K562 (cell line): ENCODE data around the gene RAP1GAP2. TPM values are rescaled to one million over a fixed set of nuclear protein-coding genes. Genes with fewer than 3 reads are reported as not detected.

Experiments
- COPS2 ChIP-seq: fragments of 450-650 bp; conservative IDR thresholded peaks from 2 replicates; pipeline ENCODE4 v1.6.1; 2016; ENCODE audit warnings: mild to moderate bottlenecking, moderate library complexity
- RAD21 ChIP-seq, 2 experiments: fragments of 250-450 bp in 1 of 2; fragments of 450-650 bp in 1 of 2; sonication (Bioruptor Pico) in 1 of 2; formaldehyde crosslinking in 1 of 2; IDR thresholded peaks in 1 of 2; conservative IDR thresholded peaks in 1 of 2; 2 replicates each; pipeline versions ENCODE4 v1.4.0 to v1.8.0; 2020 to 2022; ENCODE audit warnings: mild to moderate bottlenecking in 2 of 2, moderate library complexity in 1 of 2
- SMARCC2 ChIP-seq: fragments of 450-650 bp; IDR thresholded peaks from 2 replicates; pipeline ENCODE4 v1.6.1; 2017; ENCODE audit warnings: antibody characterized with exemption, moderate library complexity, mild to moderate bottlenecking, low read depth
- SOX6 ChIP-seq: fragments of 450-650 bp; IDR thresholded peaks from 2 replicates; pipeline ENCODE4 v1.6.1; 2014; ENCODE audit warnings: mild to moderate bottlenecking
- ZNF124 ChIP-seq: sonication (generic); formaldehyde crosslinking; IDR thresholded peaks from 2 replicates; pipeline ENCODE4 v1.8.1; 2022; ENCODE audit warnings: missing genetic modification reagents
- polyA plus RNA-seq, 8 experiments: library from polyadenylated mRNA; depleted of rRNA in 4 of 8; stranded (reverse) in 5 of 8; unstranded in 3 of 8; fragments of >200 nt; fragmentation: Nextera tagmentation in 2 of 8; fragmentation: Illumina TruSeq in 1 of 8; extraction: Ambion mirVana in 2 of 8; extraction: Trizol in 1 of 8; gene quantifications; 2 replicates each; pipeline versions ENCODE4 v1.2.1 to v1.2.3, GENCODE V29; 2011 to 2014; ENCODE audit warnings: inconsistent platforms in 1 of 8, missing spikeins in 1 of 8
- total RNA-seq, 7 experiments: library from RNA; depleted of rRNA in 6 of 7; stranded (reverse); fragments of >200 nt in 6 of 7; fragmentation: Illumina TruSeq in 2 of 7; extraction: Trizol in 2 of 7; gene quantifications; 2 replicates each; pipeline versions ENCODE4 v1.2.1 to v1.2.3, GENCODE V29; 2011 to 2021; ENCODE audit warnings: low replicate concordance in 1 of 7
- TF ChIP-seq, protein P1 (sequence below): fragments of 450-650 bp; IDR thresholded peaks from 2 replicates; pipeline ENCODE4 v1.6.1; 2016; ENCODE audit warnings: mild to moderate bottlenecking, moderate library complexity
- TF ChIP-seq, protein P2 (sequence below): fragments of 200-800 bp; sonication (Bioruptor generic); IDR thresholded peaks from 2 replicates; pipeline ENCODE4 v1.6.1; 2017; ENCODE audit warnings: missing genetic modification characterization, missing compliant biosample characterization
- TF ChIP-seq, protein P3 (sequence below), 2 experiments: IDR thresholded peaks; 2 replicates each; pipeline ENCODE4 v1.6.1; 2011; ENCODE audit warnings: borderline replicate concordance in 1 of 2, control low read depth in 1 of 2, low read depth in 1 of 2, low read length in 1 of 2, mild to moderate bottlenecking in 1 of 2, mixed read lengths in 1 of 2, moderate library complexity in 1 of 2; ENCODE audit not compliant: insufficient read depth in 1 of 2, insufficient read length in 1 of 2, poor library complexity in 1 of 2, severe bottlenecking in 1 of 2; ENCODE audit errors: extremely low read depth in 1 of 2

RAP1GAP2 gene
- total and polyA plus RNA-seq, 9 of the 15 experiments (the other 6 are each of a cell fraction or from before 2014, with no cell fraction given) = 0.01 to 1.3 (median 0.42) TPM; not detected in 1

DNA sequence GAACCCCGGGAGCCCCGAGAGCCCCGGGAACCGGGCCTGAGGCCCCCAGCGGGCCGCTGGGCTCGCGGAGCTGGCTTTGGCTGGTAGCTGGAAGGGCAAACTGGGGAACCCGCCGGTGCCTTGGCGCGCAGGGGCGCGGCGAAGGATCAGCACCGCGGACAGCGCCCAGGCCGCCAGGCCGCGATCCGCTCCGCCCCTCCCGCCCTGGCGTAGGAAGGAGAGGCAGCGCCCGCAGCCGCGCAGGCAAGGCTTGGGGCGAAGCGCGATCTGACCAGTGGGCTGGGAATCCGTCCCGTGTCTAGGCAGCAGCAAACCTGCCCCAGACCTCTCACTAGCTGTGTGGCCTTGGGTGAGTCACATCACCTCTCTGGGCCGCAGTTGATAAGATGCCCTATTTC, 46.5 kb upstream of the RAP1GAP2 start (continued):
- TF ChIP-seq ZNF124 (CRISPR knock-in tag) (0 out of 2 replicates have a peak, but pooled peaks have one; percentile 70), RAD21 (CRISPR knock-in tag; conservative IDR thresholded peaks at IDR 0.05 in 1 of 2, IDR thresholded peaks at IDR 0.05 in 1 of 2) (no peak), SMARCC2 (no peak), SOX6 (no peak), COPS2 (no peak)
- TF ChIP-seq, protein P1, sequence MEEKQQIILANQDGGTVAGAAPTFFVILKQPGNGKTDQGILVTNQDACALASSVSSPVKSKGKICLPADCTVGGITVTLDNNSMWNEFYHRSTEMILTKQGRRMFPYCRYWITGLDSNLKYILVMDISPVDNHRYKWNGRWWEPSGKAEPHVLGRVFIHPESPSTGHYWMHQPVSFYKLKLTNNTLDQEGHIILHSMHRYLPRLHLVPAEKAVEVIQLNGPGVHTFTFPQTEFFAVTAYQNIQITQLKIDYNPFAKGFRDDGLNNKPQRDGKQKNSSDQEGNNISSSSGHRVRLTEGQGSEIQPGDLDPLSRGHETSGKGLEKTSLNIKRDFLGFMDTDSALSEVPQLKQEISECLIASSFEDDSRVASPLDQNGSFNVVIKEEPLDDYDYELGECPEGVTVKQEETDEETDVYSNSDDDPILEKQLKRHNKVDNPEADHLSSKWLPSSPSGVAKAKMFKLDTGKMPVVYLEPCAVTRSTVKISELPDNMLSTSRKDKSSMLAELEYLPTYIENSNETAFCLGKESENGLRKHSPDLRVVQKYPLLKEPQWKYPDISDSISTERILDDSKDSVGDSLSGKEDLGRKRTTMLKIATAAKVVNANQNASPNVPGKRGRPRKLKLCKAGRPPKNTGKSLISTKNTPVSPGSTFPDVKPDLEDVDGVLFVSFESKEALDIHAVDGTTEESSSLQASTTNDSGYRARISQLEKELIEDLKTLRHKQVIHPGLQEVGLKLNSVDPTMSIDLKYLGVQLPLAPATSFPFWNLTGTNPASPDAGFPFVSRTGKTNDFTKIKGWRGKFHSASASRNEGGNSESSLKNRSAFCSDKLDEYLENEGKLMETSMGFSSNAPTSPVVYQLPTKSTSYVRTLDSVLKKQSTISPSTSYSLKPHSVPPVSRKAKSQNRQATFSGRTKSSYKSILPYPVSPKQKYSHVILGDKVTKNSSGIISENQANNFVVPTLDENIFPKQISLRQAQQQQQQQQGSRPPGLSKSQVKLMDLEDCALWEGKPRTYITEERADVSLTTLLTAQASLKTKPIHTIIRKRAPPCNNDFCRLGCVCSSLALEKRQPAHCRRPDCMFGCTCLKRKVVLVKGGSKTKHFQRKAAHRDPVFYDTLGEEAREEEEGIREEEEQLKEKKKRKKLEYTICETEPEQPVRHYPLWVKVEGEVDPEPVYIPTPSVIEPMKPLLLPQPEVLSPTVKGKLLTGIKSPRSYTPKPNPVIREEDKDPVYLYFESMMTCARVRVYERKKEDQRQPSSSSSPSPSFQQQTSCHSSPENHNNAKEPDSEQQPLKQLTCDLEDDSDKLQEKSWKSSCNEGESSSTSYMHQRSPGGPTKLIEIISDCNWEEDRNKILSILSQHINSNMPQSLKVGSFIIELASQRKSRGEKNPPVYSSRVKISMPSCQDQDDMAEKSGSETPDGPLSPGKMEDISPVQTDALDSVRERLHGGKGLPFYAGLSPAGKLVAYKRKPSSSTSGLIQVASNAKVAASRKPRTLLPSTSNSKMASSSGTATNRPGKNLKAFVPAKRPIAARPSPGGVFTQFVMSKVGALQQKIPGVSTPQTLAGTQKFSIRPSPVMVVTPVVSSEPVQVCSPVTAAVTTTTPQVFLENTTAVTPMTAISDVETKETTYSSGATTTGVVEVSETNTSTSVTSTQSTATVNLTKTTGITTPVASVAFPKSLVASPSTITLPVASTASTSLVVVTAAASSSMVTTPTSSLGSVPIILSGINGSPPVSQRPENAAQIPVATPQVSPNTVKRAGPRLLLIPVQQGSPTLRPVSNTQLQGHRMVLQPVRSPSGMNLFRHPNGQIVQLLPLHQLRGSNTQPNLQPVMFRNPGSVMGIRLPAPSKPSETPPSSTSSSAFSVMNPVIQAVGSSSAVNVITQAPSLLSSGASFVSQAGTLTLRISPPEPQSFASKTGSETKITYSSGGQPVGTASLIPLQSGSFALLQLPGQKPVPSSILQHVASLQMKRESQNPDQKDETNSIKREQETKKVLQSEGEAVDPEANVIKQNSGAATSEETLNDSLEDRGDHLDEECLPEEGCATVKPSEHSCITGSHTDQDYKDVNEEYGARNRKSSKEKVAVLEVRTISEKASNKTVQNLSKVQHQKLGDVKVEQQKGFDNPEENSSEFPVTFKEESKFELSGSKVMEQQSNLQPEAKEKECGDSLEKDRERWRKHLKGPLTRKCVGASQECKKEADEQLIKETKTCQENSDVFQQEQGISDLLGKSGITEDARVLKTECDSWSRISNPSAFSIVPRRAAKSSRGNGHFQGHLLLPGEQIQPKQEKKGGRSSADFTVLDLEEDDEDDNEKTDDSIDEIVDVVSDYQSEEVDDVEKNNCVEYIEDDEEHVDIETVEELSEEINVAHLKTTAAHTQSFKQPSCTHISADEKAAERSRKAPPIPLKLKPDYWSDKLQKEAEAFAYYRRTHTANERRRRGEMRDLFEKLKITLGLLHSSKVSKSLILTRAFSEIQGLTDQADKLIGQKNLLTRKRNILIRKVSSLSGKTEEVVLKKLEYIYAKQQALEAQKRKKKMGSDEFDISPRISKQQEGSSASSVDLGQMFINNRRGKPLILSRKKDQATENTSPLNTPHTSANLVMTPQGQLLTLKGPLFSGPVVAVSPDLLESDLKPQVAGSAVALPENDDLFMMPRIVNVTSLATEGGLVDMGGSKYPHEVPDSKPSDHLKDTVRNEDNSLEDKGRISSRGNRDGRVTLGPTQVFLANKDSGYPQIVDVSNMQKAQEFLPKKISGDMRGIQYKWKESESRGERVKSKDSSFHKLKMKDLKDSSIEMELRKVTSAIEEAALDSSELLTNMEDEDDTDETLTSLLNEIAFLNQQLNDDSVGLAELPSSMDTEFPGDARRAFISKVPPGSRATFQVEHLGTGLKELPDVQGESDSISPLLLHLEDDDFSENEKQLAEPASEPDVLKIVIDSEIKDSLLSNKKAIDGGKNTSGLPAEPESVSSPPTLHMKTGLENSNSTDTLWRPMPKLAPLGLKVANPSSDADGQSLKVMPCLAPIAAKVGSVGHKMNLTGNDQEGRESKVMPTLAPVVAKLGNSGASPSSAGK = no peak
- TF ChIP-seq, protein P2, sequence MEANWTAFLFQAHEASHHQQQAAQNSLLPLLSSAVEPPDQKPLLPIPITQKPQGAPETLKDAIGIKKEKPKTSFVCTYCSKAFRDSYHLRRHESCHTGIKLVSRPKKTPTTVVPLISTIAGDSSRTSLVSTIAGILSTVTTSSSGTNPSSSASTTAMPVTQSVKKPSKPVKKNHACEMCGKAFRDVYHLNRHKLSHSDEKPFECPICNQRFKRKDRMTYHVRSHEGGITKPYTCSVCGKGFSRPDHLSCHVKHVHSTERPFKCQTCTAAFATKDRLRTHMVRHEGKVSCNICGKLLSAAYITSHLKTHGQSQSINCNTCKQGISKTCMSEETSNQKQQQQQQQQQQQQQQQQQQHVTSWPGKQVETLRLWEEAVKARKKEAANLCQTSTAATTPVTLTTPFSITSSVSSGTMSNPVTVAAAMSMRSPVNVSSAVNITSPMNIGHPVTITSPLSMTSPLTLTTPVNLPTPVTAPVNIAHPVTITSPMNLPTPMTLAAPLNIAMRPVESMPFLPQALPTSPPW (CRISPR knock-in tag) = peak; percentile 54
- TF ChIP-seq, protein P3, sequence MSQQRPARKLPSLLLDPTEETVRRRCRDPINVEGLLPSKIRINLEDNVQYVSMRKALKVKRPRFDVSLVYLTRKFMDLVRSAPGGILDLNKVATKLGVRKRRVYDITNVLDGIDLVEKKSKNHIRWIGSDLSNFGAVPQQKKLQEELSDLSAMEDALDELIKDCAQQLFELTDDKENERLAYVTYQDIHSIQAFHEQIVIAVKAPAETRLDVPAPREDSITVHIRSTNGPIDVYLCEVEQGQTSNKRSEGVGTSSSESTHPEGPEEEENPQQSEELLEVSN (IDR thresholded peaks at IDR 0.05; ENCODE audit: borderline replicate concordance in 1 of 2, extremely low read depth in 1 of 2, insufficient read depth in 1 of 2, insufficient read length in 1 of 2, low read depth in 1 of 2, low read length in 1 of 2, poor library complexity in 1 of 2, severe bottlenecking in 1 of 2) = peak in 1 of 2 experiments; percentile 30
